HEK293 (cell line): ENCODE measurements around the gene PARD3B.

Experiments used
- CTCF ChIP-seq: fragments of 450-650 bp; formaldehyde crosslinking; IDR thresholded peaks from 2 replicates; pipeline ENCODE4 v1.5.1; 2016; ENCODE audit warnings: missing biosample characterization, missing genetic modification characterization
- ELK4 ChIP-seq: IDR thresholded peaks from 2 replicates; pipeline ENCODE4 v1.6.1; 2011; ENCODE audit warnings: mild to moderate bottlenecking, low read depth, low read length, borderline replicate concordance
- RBAK ChIP-seq: fragments of 450-650 bp; formaldehyde crosslinking; IDR thresholded peaks from 2 replicates; pipeline ENCODE4 v1.5.1; 2016; ENCODE audit warnings: missing biosample characterization, missing genetic modification characterization
- REST ChIP-seq: fragments of 450-650 bp; formaldehyde crosslinking; IDR thresholded peaks from 2 replicates; pipeline ENCODE4 v1.5.1; 2016; ENCODE audit warnings: missing biosample characterization, missing genetic modification characterization
- SP2 ChIP-seq: fragments of 450-650 bp; formaldehyde crosslinking; IDR thresholded peaks from 2 replicates; pipeline ENCODE4 v1.5.1; 2016; ENCODE audit warnings: missing biosample characterization, missing genetic modification characterization
- YY1 ChIP-seq: fragments of 450-650 bp; formaldehyde crosslinking; IDR thresholded peaks from 2 replicates; pipeline ENCODE4 v1.5.1; 2018; ENCODE audit warnings: missing biosample characterization, missing genetic modification characterization
- ZBTB10 ChIP-seq: fragments of 450-650 bp; formaldehyde crosslinking; IDR thresholded peaks from 2 replicates; pipeline ENCODE4 v1.5.1; 2016; ENCODE audit warnings: missing biosample characterization, missing genetic modification characterization
- ZEB2 ChIP-seq: fragments of 450-650 bp; formaldehyde crosslinking; IDR thresholded peaks from 2 replicates; pipeline ENCODE4 v1.5.1; 2016; ENCODE audit warnings: missing biosample characterization, missing genetic modification characterization
- ZNF146 ChIP-seq: fragments of 450-650 bp; formaldehyde crosslinking; IDR thresholded peaks from 2 replicates; pipeline ENCODE4 v1.5.1; 2016; ENCODE audit warnings: missing biosample characterization, missing genetic modification characterization
- ZNF23 ChIP-seq: fragments of 450-650 bp; formaldehyde crosslinking; IDR thresholded peaks from 2 replicates; pipeline ENCODE4 v1.5.1; 2016; ENCODE audit warnings: missing biosample characterization, missing genetic modification characterization, borderline replicate concordance
- ZNF302 ChIP-seq: fragments of 450-650 bp; formaldehyde crosslinking; IDR thresholded peaks from 2 replicates; pipeline ENCODE4 v1.5.1; 2016; ENCODE audit warnings: missing biosample characterization, missing genetic modification characterization, low read depth
- ZNF433 ChIP-seq: fragments of 450-650 bp; formaldehyde crosslinking; IDR thresholded peaks from 2 replicates; pipeline ENCODE4 v1.5.1; 2016; ENCODE audit warnings: missing biosample characterization, missing genetic modification characterization, low read depth
- ZNF513 ChIP-seq: fragments of 450-650 bp; IDR thresholded peaks from 2 replicates; pipeline ENCODE4 v1.5.1; 2018; ENCODE audit warnings: missing biosample characterization, missing genetic modification characterization
- ZNF629 ChIP-seq: fragments of 450-650 bp; formaldehyde crosslinking; IDR thresholded peaks from 2 replicates; pipeline ENCODE4 v1.5.1; 2017; ENCODE audit warnings: missing biosample characterization, missing genetic modification characterization

GRCh38 chr2:204560902-204561301, 15.6 kb downstream of the PARD3B start:
- TF ChIP-seq CTCF (tag by site-specific recombination): no peak
- TF ChIP-seq ZNF23: no peak
- TF ChIP-seq ZNF433 (tag by site-specific recombination): no peak
- TF ChIP-seq REST (tag by site-specific recombination): no peak
- TF ChIP-seq ZNF513 (tag by site-specific recombination): no peak
- no peak for TF ChIP-seq SP2 (tag by site-specific recombination)
- TF ChIP-seq YY1: no peak
- no peak for TF ChIP-seq ZNF302 (tag by site-specific recombination)
- TF ChIP-seq ZEB2 (tag by site-specific recombination): no peak
- no peak for TF ChIP-seq ZNF146 (tag by site-specific recombination)
- TF ChIP-seq ZBTB10 (tag by site-specific recombination): no peak
- TF ChIP-seq ZNF629: no peak
- no peak for TF ChIP-seq ELK4
- TF ChIP-seq RBAK: no peak
